SK-N-SH treated with all-trans-retinoic acid at 6 μM for 48 hours (cell line): ENCODE results near the gene NKX6-2.

ENCODE experiments used
- ATAC-seq: fragments of 200-7000 bp; cut with Tn5 transposase; 3 replicates; pipeline ENCODE4 v1.9.1; 2020; ENCODE audit warnings: mild to moderate bottlenecking, moderate library complexity
- BACH2 ChIP-seq: fragments of 250-450 bp; sonication (Bioruptor Pico); IDR thresholded peaks from 2 replicates; pipeline ENCODE4 v1.9.0; 2021; ENCODE audit warnings: mild to moderate bottlenecking, borderline replicate concordance
- CREB5 ChIP-seq: fragments of 250-450 bp; sonication (Bioruptor Pico); IDR thresholded peaks from 2 replicates; pipeline ENCODE4 v1.5.1; 2020; ENCODE audit warnings: low read depth, mild to moderate bottlenecking, moderate library complexity
- CSDC2 ChIP-seq: fragments of 250-450 bp; sonication (Bioruptor Pico); IDR thresholded peaks from 2 replicates; pipeline ENCODE4 v1.5.0; 2020; ENCODE audit warnings: mild to moderate bottlenecking, moderate library complexity
- CSRNP3 ChIP-seq: fragments of 250-450 bp; sonication (Bioruptor Pico); IDR thresholded peaks from 2 replicates; pipeline ENCODE4 v1.5.1; 2021; ENCODE audit warnings: mild to moderate bottlenecking, moderate library complexity
- ESRRG ChIP-seq: fragments of 250-450 bp; sonication (Bioruptor Pico); IDR thresholded peaks from 2 replicates; pipeline ENCODE4 v1.6.1; 2021; ENCODE audit warnings: mild to moderate bottlenecking
- GLIS3 ChIP-seq: fragments of 250-450 bp; sonication (Bioruptor Pico); IDR thresholded peaks from 2 replicates; pipeline ENCODE4 v1.5.0; 2020; ENCODE audit warnings: mild to moderate bottlenecking, moderate library complexity
- OSR1 ChIP-seq: fragments of 250-450 bp; sonication (Bioruptor Pico); IDR thresholded peaks from 2 replicates; pipeline ENCODE4 v1.8.0; 2022; ENCODE audit warnings: moderate library complexity, mild to moderate bottlenecking, inconsistent platforms
- PPARA ChIP-seq: fragments of 250-450 bp; sonication (Bioruptor Pico); IDR thresholded peaks from 2 replicates; pipeline ENCODE4 v1.5.0; 2020; ENCODE audit warnings: mild to moderate bottlenecking, borderline replicate concordance
- RARB ChIP-seq: fragments of 250-450 bp; sonication (Bioruptor Pico); IDR thresholded peaks from 2 replicates; pipeline ENCODE4 v1.8.0; 2021; ENCODE audit warnings: mild to moderate bottlenecking, moderate library complexity
- TCF4 ChIP-seq: fragments of 250-450 bp; sonication (Bioruptor Pico); IDR thresholded peaks from 2 replicates; pipeline ENCODE4 v1.8.0; 2021; ENCODE audit warnings: mild to moderate bottlenecking, moderate library complexity, borderline replicate concordance
- TOX ChIP-seq: fragments of 250-450 bp; sonication (Bioruptor Pico); IDR thresholded peaks from 2 replicates; pipeline ENCODE4 v1.8.0; 2021; ENCODE audit warnings: mild to moderate bottlenecking, moderate library complexity, borderline replicate concordance
- ZFP30 ChIP-seq: fragments of 450-650 bp; formaldehyde crosslinking; IDR thresholded peaks from 2 replicates; pipeline ENCODE4 v1.5.0; 2022; ENCODE audit warnings: mild to moderate bottlenecking, moderate library complexity
- ZNF70 ChIP-seq: fragments of 450-650 bp; formaldehyde crosslinking; IDR thresholded peaks from 2 replicates; pipeline ENCODE4 v1.5.0; 2020; ENCODE audit warnings: mild to moderate bottlenecking, moderate library complexity
- ZNF8 ChIP-seq: fragments of 450-650 bp; formaldehyde crosslinking; IDR thresholded peaks from 2 replicates; pipeline ENCODE4 v1.5.0; 2020; ENCODE audit warnings: mild to moderate bottlenecking, moderate library complexity
- TF ChIP-seq, protein P1 (sequence below): fragments of 250-450 bp; sonication (Bioruptor Pico); IDR thresholded peaks from 2 replicates; pipeline ENCODE4 v1.8.0; 2020; ENCODE audit warnings: mild to moderate bottlenecking, moderate library complexity, borderline replicate concordance
- TF ChIP-seq, protein P2 (sequence below): fragments of 250-450 bp; sonication (Bioruptor Pico); IDR thresholded peaks from 2 replicates; pipeline ENCODE4 v1.5.0; 2020; ENCODE audit warnings: mild to moderate bottlenecking, moderate library complexity

Gene NKX6-2

DNA sequence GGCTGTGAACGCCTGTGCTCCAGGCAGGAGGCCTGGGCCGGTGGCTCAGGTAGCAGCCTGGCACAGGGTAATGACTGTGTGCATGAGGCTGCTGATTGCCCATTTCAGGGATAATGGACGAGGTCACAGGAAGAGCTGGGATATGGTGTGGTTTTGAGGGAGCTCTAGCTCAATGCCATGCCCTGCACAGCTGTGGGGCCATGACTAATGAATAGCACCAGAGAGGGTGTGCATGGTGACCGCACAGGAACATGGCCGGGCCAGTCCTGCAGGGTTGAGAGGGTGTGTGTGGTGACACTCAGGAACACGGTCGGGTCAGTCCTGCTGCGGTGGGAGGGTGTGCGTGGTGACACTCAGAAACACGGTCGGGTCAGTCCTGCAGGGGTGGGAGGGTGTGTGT is 21.8 kb downstream of the NKX6-2 start (continued):
- TF ChIP-seq CREB5 (CRISPR knock-in tag) (no peak), ESRRG (CRISPR knock-in tag) (no peak), TCF4 (CRISPR knock-in tag) (no peak), BACH2 (no peak), ZNF70 (CRISPR knock-in tag) (no peak), RARB (CRISPR knock-in tag) (no peak)
- TF ChIP-seq, protein P1, sequence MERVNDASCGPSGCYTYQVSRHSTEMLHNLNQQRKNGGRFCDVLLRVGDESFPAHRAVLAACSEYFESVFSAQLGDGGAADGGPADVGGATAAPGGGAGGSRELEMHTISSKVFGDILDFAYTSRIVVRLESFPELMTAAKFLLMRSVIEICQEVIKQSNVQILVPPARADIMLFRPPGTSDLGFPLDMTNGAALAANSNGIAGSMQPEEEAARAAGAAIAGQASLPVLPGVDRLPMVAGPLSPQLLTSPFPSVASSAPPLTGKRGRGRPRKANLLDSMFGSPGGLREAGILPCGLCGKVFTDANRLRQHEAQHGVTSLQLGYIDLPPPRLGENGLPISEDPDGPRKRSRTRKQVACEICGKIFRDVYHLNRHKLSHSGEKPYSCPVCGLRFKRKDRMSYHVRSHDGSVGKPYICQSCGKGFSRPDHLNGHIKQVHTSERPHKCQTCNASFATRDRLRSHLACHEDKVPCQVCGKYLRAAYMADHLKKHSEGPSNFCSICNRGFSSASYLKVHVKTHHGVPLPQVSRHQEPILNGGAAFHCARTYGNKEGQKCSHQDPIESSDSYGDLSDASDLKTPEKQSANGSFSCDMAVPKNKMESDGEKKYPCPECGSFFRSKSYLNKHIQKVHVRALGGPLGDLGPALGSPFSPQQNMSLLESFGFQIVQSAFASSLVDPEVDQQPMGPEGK (CRISPR knock-in tag) = no peak

GRCh38 chr10:132763545-132763944 is 22.4 kb downstream of the NKX6-2 start:
- TF ChIP-seq PPARA (CRISPR knock-in tag) (no peak), TOX (CRISPR knock-in tag) (no peak)
- ATAC-seq = no peak

GRCh38 chr10:132762267-132762666 is 23.7 kb downstream of the NKX6-2 start:
- no peak for ATAC-seq
- TF ChIP-seq OSR1 (CRISPR knock-in tag) = no peak
- no peak for TF ChIP-seq GLIS3 (CRISPR knock-in tag)
- 0 out of 2 replicates have a peak, but pooled peaks have one; percentile 1 for TF ChIP-seq ZFP30 (CRISPR knock-in tag)
- TF ChIP-seq, protein P1 (CRISPR knock-in tag) = no peak
- no peak for TF ChIP-seq BACH2
- TF ChIP-seq CSDC2 (CRISPR knock-in tag) = no peak
- TF ChIP-seq CSRNP3 = no peak
- TF ChIP-seq ZNF8 (CRISPR knock-in tag) = no peak

GRCh38 chr10:132761395-132762060 is 24.4 kb downstream of the NKX6-2 start:
- TF ChIP-seq PPARA (CRISPR knock-in tag) = no peak
- no peak for TF ChIP-seq ZFP30 (CRISPR knock-in tag)
- TF ChIP-seq ZNF8 (CRISPR knock-in tag) = no peak
- TF ChIP-seq RARB (CRISPR knock-in tag) = no peak
- no peak for TF ChIP-seq TOX (CRISPR knock-in tag)
- no peak for TF ChIP-seq ZNF70 (CRISPR knock-in tag)
- TF ChIP-seq, protein P2, sequence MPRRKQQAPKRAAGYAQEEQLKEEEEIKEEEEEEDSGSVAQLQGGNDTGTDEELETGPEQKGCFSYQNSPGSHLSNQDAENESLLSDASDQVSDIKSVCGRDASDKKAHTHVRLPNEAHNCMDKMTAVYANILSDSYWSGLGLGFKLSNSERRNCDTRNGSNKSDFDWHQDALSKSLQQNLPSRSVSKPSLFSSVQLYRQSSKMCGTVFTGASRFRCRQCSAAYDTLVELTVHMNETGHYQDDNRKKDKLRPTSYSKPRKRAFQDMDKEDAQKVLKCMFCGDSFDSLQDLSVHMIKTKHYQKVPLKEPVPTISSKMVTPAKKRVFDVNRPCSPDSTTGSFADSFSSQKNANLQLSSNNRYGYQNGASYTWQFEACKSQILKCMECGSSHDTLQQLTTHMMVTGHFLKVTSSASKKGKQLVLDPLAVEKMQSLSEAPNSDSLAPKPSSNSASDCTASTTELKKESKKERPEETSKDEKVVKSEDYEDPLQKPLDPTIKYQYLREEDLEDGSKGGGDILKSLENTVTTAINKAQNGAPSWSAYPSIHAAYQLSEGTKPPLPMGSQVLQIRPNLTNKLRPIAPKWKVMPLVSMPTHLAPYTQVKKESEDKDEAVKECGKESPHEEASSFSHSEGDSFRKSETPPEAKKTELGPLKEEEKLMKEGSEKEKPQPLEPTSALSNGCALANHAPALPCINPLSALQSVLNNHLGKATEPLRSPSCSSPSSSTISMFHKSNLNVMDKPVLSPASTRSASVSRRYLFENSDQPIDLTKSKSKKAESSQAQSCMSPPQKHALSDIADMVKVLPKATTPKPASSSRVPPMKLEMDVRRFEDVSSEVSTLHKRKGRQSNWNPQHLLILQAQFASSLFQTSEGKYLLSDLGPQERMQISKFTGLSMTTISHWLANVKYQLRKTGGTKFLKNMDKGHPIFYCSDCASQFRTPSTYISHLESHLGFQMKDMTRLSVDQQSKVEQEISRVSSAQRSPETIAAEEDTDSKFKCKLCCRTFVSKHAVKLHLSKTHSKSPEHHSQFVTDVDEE (CRISPR knock-in tag) = no peak
- TF ChIP-seq ESRRG (CRISPR knock-in tag) = no peak
- no peak for ATAC-seq
